NCI-H128 (cell line): ENCODE measurements around the gene WIZ.
A peak's percentile ranks its signal among the peaks of the same experiment; 100 is the strongest.

Source experiments
- DNase-seq: peaks from one replicate; lab custom pipeline; 2025; ENCODE audit not compliant: unreplicated experiment; lab: John Stamatoyannopoulos, UW

Gene WIZ

DNA sequence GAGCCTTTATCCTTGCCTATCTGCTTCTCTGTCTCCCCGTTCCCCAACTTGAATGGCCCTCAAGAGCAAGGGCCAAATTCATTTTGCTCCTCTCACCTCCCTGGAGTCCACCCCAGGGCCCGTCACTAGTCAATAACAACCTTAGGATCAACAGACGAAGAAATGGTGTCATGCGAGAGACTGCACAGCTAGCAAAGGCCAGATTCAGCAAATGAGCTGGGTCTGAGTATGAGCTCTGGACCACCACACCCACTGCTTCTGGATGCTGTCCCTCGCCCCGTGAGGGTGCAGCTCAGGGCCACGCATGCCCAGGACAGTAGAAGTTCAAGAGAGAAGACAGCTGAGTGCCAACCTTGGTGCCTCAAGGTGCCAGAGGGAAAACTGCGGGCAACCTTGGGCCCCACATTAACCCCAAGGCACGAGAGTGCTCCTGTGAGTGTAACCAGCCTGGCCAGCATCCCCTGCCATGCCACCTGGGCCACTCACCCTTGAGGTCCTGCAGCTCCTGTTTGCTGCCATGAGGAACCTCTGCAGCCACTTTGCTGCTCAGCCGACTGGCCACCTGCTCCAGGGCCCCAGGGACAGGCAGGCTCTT is 19.1 kb downstream of the WIZ start:
- DNase-seq = no peak

DNA sequence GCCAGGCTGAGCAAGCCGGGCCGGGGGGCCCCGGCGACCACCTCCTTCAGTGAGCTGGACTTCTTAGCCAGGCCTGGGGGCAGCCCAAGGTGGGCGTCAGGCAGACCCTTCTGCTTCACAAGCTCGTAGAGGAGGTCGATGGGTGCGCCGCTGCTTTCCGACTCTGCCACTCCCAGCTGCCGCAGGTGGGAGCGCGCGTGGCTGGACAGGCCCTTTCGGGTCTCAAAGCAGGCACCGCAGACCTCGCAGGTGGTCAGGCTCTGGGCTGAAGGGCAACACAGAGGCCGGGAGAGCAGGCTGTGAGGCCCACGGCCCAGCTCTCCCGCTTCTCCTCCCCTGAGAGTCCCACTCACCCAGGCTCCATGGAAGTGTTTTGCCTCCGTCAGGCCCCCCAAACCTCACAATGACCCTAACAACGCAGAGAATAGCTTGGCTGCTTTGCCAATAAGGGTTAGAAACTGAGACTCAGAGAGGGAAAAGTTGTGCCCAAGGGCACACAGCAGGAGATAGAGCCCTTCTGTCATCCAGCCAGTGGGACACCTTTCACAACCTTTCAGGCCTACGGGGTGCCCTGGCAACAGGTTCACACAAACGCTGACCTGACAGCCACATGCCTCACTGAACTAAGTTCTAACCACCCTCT is 19.8 kb downstream of the WIZ start:
- DNase-seq = no peak

DNA sequence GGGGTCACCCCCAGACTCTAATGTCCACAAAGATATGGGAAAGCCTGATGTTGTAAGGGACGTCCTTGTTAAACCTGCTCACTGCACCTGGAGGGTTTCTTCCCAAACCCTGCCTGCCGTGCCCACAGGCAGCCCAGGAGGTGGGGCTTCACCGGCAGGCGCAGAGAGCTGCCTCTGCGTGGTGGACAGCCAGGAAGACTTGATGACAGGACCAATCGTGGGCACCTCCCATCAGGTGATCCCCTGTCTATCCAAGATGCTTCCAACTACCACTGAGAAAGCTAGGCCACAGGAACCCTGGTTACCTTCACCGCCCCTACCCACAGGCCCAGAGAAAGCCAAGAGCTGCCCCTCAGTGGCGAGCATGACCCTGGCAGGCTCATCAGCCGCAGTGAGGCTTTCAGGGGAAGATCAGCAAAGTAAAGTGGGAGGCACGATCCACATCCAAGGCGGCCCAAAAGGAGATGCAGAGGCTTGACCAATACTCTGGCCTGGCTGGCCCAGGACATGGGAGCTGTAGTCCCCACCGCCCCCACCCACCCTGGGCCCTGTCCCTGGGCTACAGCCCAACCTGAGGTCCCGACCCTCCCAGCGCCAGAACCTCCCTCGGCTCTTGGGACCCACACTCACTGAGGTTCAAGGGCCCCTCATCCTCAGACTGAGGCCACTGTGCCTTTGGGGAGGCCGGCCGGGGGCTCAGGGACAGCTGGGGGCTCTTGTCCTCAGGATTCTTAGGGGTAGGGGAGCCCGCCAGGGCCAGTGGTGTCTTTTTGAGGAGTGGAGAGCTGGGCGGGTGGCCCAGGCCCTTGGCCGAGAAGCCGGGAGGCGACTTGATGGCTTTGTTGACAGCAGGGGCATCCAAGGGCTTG is 20.6 kb downstream of the WIZ start:
- no peak for DNase-seq

DNA sequence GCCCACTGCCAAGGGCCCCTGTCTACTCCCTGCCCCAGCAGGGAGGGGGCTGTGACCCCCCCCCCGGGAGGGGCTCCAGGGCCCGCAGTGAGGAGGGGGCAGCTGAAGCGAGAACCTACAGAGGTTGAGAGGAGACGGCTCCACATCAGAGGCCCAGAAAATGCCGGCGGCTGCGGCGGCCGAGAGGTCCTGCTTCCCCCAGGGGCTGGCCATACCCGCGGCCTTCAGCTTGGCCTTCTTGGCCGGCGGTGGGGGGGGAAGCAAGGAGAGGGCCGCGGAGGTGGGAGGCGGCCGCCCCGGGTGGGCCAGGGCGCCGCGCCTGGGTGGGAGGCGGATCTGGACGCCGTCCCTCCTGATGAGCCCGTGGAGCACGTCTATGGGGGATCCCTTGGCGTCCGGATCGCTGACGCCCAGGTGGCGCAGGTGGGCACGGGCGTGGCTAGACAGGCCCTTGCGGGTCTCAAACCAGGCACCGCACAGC is 21.7 kb downstream of the WIZ start:
- no peak for DNase-seq

DNA sequence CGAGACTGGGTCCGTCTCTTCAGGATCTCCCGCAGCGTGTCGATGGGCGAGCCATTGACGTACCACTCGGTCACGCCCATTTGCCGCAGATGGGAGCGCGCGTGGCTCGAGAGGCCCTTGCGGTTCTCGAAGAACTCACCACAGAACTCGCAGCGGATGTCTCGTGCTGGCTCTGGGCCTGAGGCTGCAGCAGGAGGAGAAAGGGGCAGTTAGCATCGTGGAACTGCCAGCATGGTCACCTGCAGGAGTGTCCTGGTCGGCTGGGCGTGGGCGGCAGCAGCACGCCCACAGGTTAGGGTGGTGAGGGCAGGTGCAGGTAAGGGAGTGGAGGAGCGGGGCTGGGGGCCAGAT is 22.4 kb downstream of the WIZ start:
- DNase-seq = no peak

DNA sequence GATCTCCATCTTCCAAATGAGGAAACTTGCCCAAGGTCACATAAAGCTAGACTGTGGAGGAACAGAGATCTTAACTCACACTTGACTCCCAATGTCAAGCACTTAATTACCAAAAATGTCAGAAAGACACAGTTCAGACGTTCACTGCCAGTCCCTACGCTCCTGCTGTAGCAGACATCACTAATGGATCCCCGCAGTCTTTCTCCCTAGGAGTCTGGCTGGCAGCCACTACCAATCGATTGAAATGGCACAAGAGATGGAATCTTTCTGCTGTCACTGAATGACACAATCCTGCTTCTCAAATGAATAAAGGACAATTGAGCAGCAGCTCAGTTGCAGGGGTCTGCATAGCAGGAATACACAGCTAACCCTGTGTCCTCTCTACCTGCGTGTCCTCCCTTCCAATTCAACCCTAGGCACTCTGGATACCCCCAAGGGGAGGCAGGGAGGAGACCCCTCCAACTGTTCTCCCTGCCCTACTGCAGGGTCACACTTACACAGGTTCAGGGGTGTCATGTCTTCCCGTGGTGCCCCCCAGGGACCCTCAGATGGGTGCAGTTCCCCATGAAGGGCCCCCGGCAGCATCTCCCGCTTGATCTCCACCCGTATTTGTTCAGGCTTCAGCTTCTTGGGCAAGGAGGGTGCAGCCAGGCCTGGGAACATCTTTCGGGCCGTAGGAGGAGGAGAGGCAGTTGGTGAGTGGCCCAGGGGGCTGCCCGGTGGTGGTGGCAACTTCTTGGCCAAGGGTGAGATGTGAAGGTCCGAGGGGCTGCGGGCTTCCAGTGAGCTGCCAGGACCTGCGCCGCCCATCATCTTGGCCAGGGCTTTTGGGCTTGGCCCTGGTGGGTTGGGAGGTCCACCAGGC is 23.0 kb downstream of the WIZ start:
- DNase-seq = no peak

DNA sequence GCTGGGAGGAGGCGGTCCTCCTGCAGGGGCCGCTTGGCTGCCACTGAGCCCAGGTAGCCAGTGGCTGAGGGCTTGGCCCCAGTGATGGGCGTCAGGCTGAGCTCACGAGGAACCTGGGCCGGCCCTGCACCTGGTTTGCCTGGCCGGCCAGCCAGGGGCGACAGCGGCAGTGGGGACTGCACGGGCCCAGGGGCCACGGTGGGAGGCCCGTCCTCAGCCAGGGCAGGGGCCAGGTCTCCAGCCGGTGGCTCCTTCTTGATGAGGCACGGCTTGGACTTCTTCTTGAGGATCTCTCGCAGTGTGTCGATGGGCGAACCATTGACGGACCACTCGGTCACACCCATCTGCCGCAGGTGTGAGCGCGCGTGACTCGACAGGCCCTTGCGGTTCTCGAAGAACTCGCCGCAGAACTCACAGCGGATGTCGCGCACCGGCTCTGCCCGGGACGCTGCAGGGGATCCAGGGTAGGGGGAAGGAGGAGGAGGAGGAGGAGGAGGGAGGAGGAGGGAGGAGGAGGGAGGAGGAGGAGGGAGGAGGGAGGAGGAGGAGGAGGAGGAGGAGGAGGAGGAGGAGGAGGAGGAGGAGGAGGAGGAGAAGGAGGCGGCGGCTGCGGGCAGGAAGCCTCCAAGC is 24.3 kb downstream of the WIZ start:
- DNase-seq = no peak

DNA sequence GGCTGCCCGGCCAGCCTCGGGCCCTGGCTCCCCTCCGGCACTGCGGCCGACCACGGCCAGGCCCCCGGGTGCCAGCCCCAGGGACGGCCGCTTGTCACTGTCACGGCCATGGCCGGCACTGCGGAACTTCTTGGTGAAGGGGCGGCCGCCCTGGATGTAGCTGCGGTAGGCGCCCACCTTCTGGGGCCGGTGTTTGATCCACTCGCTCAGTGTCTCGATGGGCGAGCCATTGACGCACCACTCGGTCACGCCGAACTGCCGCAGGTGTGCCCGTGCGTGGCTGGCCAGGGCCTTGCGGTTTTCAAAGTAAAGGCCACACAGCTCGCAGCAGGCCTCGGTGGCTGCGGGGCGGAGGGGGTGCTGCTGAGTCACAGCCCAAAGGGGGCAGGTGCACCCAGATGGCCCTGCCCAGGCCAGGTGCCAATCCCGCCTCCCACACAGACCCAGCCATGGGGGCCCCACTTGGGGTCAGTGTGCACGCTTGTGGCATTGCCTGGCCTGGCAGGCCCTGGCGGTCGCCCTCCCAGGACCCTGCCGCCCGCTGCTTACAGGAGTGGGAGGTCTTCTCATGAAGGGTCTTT is 25.0 kb downstream of the WIZ start:
- DNase-seq = no peak

DNA sequence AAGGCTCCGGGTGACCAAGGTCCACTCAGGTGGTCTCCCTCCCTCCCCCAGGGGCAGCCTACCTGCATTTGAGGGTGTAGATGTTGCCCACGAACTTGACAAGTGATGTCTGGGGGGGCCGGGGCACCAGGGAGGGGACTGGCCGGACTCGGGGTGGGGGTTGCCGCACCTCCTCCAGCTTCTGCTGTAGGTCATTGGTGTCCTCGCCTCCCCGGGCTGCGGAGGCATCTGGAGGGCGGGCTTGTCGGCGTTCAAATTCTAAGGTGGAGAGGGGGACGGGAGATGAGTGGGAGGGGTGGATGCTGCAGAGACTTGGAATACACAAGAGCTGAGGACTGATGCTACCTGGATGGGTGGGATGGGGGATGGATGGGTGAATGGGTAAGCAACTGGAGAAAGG is 25.6 kb downstream of the WIZ start:
- DNase-seq = no peak

DNA sequence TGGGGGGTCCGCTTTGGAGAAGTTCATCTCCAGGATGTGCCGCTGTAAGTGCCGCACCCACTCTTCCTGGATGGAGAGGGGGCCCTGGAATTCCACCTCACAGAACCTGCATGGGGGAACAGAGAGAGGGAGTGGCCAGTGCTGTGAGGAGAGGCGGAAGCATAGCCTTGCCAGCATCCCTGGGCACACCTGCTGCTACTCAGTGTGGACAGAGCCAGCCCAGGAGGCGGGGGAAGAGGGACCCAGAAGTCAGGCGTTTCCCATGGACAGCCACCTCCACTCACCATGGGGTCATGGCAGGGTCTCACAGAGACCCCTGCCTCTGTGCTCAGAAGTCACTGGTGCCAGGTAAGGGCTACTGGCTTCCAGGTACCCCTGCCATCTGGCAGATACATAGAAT is 26.6 kb downstream of the WIZ start:
- DNase-seq = no peak

DNA sequence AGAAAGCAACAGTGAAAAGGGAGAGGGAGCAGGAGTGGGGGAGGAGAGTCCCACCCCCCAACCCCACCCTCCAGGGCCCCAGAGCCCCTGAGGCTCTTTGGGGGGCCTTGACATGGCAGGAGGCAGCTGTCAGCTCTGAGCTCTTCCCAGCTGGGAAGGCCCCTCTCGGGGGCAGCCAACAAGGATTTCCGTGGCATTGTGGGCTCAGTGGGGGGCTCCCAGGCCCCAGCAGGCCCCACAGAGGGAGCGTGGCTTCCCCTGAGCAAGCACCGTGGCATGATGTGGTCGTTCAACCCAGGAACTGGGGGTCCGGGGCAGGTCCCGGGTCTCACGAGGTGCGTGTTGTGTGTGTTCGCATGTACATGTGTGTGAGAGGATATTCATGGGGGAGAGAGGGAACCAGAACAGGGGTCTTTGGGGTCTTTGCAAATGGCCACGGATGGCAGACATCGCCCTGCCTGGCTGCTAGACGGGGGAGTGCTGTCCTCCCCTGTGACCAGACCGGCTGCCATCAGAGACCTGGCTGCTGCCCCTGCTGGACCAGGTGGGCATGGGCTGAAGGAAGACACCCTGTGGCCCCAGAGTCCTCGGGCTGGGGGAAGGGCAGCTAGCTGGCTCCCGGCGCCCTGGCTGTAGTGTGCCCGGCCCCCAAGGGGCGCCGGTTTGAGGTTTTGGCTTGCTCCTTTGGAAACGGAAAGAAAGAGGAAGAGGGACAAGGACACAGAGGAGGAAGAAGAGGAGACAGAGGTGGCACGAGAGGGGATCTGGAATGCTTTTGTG is 27.3 kb downstream of the WIZ start:
- no peak for DNase-seq

DNA sequence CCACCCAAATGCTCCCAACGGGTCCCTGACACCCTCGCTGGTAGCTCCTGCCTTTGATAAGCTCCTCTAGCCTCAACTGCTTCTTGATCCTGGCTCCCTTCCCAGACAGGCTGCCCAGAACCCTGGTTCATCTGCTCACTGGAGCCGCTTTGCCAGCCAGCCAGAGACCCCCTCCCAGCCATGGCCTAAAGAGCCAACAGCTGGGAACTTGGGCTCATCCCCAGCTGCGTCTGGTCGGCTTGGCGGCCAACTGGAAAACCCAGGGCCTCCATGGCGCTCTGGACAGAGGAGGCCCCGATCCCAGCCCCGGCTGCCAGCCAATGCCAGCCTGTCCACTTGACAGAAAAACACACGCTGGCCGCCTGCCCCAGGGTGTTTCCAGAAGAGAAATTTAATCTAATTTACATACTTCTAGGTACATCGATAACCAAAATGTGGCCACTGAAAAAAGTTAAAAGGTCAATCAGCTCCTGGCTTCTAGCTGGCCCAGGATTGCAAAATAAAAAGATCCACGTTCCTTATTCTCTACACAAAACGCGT is 28.0 kb downstream of the WIZ start:
- no peak for DNase-seq

DNA sequence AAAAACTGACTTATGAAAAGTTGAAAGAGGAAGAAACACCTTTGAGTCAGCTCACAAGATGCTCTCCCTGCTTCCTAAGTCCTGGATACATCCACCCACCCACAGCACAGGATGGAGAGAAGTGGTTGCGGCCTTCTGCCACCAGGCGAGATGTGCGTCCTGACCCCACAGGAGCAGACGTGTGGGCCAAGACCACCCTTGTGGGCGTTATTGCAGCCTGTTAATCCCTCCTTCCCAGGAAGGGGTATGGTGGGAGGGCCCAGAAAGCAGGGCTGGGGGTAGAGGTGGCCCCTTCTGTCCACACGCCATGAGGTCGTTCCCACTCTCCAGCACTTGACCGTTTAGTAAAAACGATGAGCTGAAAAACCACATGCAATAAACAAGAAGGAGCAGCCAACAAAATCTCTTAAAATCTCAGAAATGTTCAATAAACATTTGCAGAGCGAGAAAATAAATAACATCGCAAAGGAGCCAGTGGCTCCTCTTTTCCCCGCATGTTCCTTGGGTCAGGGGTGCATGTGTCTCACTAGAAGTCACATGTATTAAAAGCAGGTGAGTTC is 28.5 kb downstream of the WIZ start:
- DNase-seq = no peak

DNA sequence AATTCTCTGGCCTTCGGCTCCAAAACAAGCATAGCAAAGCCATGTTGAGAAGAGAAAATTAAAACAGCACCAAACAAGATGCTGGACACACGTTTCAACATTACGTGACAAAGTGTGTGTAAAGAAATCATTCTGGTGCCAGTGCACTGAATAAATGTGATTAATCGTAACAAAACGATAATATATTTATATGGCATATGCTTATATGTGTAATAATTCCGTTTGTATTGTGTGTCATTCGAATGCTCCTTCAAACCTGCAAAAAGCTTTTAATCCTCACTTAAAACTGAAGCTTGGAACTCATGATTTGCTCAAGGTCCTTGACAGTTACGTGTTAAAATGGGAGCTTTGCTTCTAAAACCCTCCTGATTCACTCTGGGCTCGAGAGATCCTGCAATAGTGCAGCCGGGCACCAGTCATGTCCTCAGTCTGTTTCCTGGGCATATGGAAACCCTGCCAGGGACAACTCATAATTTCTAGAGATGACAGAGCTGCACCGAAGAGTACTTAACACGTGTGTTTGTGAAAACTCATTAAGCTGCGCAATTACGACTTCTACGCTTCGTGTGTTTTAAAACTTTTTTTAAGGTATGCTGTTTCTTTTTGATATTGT is 30.2 kb downstream of the WIZ start:
- DNase-seq = no peak

DNA sequence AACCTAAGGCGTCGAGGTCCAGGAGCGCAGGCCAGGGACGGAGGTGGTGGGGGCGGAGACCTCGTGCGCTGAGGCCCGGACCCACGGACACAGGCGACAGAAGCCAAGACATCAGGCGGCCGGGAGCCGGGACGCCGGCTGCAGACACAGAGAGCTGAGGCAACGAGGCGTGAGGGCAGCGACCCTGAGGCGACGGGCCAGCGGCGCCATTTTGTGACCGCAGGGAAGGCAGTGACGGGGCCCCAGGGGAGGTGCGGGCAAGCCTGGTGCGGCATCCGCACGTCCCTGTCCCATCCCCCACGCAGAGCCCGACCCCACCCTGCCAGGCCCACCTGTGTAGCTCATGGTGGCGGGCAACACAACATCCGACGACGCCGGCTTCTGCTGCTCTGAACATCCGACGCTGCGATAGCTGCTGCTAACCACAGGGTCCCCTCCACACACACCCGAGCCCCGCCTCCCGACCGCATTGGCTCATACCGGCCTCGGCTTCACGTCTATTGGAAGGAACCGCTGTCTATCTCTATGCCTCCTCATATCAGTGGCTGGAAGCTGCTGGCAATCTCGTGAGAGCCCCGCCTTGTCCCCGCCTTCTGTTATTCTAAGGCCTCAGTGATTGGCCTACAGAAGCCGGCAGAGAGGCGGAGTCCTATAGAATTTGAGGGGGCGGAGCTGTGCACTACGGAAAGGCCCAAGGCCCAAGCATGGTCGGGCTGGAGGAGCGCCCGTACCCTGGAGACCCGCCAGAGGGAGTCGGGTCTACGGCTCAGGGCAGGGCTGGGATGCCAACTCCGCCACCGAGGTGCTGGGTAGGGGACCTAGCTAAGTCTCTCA is 31.0 kb downstream of the WIZ start, which contains the start of gene AKAP8L:
TSS of gene AKAP8L (minus strand) at position 410 of the 834 bp plus-strand sequence. CDS start at position 345, 65 bp downstream.
- DNase-seq = peak; percentile 99

DNA sequence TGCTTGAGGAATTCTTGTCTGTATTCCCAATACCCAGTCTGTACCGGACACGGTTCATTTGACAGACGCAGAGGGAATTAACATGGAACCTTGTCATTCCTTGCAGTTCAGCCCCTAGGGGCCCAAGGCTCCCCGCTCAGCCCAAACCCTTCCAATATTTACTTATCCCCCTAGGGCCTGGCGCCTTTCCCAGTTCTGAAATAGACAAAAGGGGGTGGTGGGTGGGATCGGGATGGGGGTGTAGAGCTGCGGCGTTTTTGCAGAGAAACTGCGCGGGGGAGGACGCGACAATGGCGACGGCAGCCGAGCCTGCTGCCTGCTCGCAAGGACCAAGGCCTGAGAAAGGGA is 31.6 kb downstream of the WIZ start:
- no peak for DNase-seq

DNA sequence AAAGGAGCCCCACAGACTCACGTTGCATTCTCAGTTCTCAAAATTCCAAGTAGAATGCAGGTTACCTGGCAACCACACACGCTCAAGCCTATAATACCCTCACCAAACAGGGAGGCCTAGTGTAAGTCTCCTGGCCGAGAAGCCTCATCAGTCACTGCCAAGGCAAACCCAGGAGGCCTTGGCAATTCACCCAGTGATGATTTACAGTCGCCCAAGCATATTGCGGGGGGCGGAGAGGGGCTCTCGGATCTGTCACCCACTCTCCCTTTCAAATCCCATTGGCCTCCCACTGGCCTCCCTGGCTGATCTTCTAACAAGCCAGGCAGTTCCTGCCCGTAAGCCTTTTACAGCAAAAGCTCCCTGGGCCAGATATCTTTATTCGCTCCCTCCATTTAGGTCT is 32.1 kb downstream of the WIZ start:
- no peak for DNase-seq

DNA sequence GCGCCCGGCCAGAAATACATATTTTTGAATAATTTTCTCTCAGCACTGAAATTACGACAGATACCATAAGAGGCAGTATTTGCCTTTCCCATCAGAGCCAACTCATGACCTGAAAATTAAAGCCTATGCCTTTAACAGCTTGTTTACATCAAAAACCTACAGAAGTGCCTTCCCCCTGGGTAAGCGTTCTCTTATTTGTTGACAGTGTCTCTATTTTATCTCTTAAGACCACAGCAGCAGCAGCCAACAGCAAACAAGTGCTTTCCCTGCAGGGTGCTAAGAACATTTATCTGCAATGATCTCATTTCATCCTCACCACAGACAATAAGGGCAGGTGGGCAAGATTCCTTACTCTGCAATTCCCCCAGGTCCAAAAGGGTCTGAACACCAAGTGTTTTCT is 36.9 kb downstream of the WIZ start:
- DNase-seq = peak; percentile 39
